GM12891 (cell line): ENCODE measurements around the gene PAQR5.
A peak's percentile ranks its signal among the peaks of the same experiment; 100 is the strongest.
"Not testable (repeated sequence)": the region's sequence is repeated elsewhere in the genome, so short reads cannot be mapped to it uniquely, and the experiment has no call there.

Experiments used
- DNase-seq: peaks from one replicate; pipeline ENCODE4 v3.0.0; 2011; ENCODE audit warnings: low spot score; ENCODE audit not compliant: insufficient read length
- FAIRE-seq: peaks from 2 replicates; lab custom pipeline; 2011; peaks lifted over from hg19 to GRCh38; lab: Jason Lieb, UNC
- PAX5 ChIP-seq: IDR thresholded peaks from 2 replicates; pipeline ENCODE4 v1.6.1; 2011; ENCODE audit warnings: low read length, moderate library complexity, mild to moderate bottlenecking; ENCODE audit not compliant: insufficient read depth, severe bottlenecking
- POLR2A ChIP-seq: IDR thresholded peaks from 2 replicates; pipeline ENCODE4 v1.6.1; 2011; ENCODE audit warnings: low read depth, low read length, control low read depth
- POLR2AphosphoS5 ChIP-seq: IDR thresholded peaks from 2 replicates; pipeline ENCODE4 v1.6.1; 2011; ENCODE audit warnings: low read depth, low read length, control low read depth
- POU2F2 ChIP-seq: IDR thresholded peaks from 2 replicates; pipeline ENCODE4 v1.6.1; 2011; ENCODE audit warnings: low read depth, mild to moderate bottlenecking, control low read depth, low read length, moderate library complexity
- SPI1 ChIP-seq: IDR thresholded peaks from 2 replicates; pipeline ENCODE4 v1.6.1; 2011; ENCODE audit warnings: low read depth, low read length, control low read depth
- TAF1 ChIP-seq: IDR thresholded peaks from 2 replicates; pipeline ENCODE4 v1.6.1; 2011; ENCODE audit warnings: low read depth, low read length, control low read depth

The PAQR5 gene

GRCh38 chr15:69377216-69377970 lies 78.7 kb downstream of the PAQR5 start:
- DNase-seq, result no peak
- TF ChIP-seq POU2F2, result no peak
- TF ChIP-seq SPI1, result no peak
- TF ChIP-seq POLR2A, result no peak
- no peak for TF ChIP-seq TAF1
- no peak for TF ChIP-seq PAX5
- no peak for TF ChIP-seq POLR2AphosphoS5
- no peak for FAIRE-seq

- no peak for TF ChIP-seq POU2F2
- TF ChIP-seq POLR2AphosphoS5, result no peak
- TF ChIP-seq PAX5, result no peak
- no peak for TF ChIP-seq SPI1
- no peak for TF ChIP-seq POLR2A
- no peak for TF ChIP-seq TAF1
- no peak for FAIRE-seq
- no peak for DNase-seq
Observed at GRCh38 chr15:69380100-69380725, 81.5 kb downstream of the PAQR5 start.

GRCh38 chr15:69380726-69381105 lies 82.0 kb downstream of the PAQR5 start:
- DNase-seq, result no peak
- no peak for TF ChIP-seq POLR2A
- no peak for TF ChIP-seq POLR2AphosphoS5
- no peak for TF ChIP-seq PAX5
- TF ChIP-seq POU2F2, result no peak
- FAIRE-seq, result no peak

GRCh38 chr15:69382176-69382575 lies 83.5 kb downstream of the PAQR5 start:
- not testable (repeated sequence) for DNase-seq, FAIRE-seq

GRCh38 chr15:69384066-69384465 lies 85.4 kb downstream of the PAQR5 start:
- FAIRE-seq, DNase-seq: not testable (repeated sequence)

- FAIRE-seq (no peak), DNase-seq (no peak)
- TF ChIP-seq SPI1 (no peak), POU2F2 (no peak), TAF1 (no peak), POLR2AphosphoS5 (no peak), POLR2A (no peak), PAX5 (no peak)
Observed at GRCh38 chr15:69384626-69385598, 86.2 kb downstream of the PAQR5 start.

- no peak for TF ChIP-seq POLR2AphosphoS5
- TF ChIP-seq POLR2A, result no peak
- TF ChIP-seq PAX5, result no peak
- no peak for TF ChIP-seq TAF1
- TF ChIP-seq POU2F2, result no peak
- no peak for TF ChIP-seq SPI1
- DNase-seq (no peak), FAIRE-seq (peak; percentile 72)
Observed at GRCh38 chr15:69385831-69386230, 87.1 kb downstream of the PAQR5 start.

- no peak for DNase-seq
- no peak for FAIRE-seq
- TF ChIP-seq POLR2AphosphoS5, result no peak
- TF ChIP-seq TAF1, result no peak
- no peak for TF ChIP-seq POLR2A
- no peak for TF ChIP-seq SPI1
- TF ChIP-seq POU2F2, result no peak
- TF ChIP-seq PAX5, result no peak
Observed at GRCh38 chr15:69386284-69386683, 87.6 kb downstream of the PAQR5 start.

- TF ChIP-seq POLR2A, result no peak
- TF ChIP-seq POU2F2, result no peak
- no peak for TF ChIP-seq TAF1
- no peak for TF ChIP-seq PAX5
- TF ChIP-seq SPI1, result no peak
- TF ChIP-seq POLR2AphosphoS5, result no peak
- FAIRE-seq (no peak), DNase-seq (no peak)
Observed at GRCh38 chr15:69388260-69388705, 89.6 kb downstream of the PAQR5 start.
